Stimulated activated CD4-positive, alpha-beta T cell treated with anti-CD3 and anti-CD28 coated beads, Interleukin-2, amount 100 ng/mL, for 24 hours (primary cell): ENCODE measurements around the gene FGGY.
"Not testable (repeated sequence)": the region's sequence is repeated elsewhere in the genome, so short reads cannot be mapped to it uniquely, and the experiment has no call there.

Experiments
- DNase-seq, 2 donors: peaks; one replicate each; pipeline ENCODE4 v3.0.0-alpha.2; 2020

Gene FGGY

GRCh38 chr1:59718064-59718988 lies 421.4 kb downstream of the FGGY start:
- no peak for DNase-seq

DNA sequence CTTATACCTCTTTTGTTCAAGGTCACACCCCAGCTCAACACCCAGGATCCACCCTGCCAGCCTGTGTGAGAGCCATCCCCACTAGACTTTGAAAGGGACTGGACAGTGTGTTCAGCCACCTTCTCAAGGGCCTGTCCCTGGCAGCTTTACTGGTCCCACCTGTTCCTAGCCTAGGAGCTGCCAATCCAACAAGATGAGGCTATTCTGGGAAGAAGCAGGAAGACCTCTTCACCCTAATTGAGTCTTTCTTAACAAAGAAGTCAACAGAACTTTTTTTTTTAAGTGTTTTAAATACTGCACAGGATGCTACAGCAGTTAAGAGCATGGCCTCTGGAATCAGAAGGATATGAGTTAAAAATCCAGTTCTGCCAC lies 422.1 kb downstream of the FGGY start:
- DNase-seq: no peak

- no peak for DNase-seq
These were observed 423.6 kb downstream of the FGGY start for GRCh38 chr1:59720326-59721115.

DNA sequence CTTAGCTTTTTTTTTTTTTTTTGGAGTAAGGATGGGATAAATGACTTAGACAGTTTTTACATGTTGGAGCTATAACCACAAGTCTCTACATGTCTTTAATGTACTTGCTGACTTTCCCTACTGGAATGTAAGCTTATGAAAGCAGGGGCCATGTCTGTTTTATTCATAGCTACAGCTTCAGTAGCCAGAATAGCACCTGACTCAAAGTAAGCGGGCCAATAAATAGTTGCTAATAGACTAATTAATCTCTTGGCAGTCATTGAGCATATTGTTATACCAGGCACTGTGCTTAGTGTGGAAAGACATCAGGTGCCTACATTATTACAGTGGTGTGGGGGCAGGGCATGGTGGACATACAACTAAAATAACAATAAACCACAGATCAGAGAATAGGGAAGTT lies 433.4 kb downstream of the FGGY start:
- DNase-seq: no peak

DNA sequence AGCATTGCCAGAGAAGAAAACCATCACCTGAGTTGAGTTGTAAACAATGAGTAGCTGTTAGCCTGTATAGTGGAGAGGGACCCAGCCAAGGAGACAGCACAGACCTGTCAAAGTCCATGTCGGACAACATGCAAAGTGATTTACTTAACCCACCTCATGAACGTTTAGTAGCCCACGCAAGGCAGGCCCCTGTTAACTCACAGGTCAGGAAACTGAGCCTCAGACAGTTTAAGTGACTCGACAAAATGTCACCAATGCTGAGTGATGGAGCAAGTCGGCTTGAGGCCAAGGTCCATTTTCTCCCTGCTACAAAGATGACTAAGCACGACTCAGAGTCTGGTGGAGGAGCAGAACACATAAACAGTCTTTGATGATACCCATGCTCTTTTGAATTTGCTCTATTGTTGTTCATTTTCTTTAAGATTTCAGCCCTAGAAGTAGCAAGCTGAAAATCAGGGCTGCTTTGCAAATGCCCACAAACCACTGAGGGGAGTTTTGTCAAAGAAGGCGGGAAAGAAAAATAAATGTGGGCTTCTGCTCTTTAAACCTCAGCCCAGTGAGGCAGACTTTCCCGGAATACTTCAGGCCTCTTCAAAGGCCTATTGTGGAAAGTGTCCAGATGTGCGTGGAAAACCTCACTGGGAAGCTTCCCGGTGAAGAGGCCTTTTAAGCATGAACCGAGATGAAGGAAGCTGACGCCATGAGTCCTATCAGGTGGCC lies 434.0 kb downstream of the FGGY start:
- DNase-seq: peak in 1 of 2 donors; percentile 2

GRCh38 chr1:59731591-59731990 lies 434.7 kb downstream of the FGGY start:
- DNase-seq: no peak

GRCh38 chr1:59732214-59732955 lies 435.5 kb downstream of the FGGY start:
- no peak for DNase-seq

- DNase-seq: no peak
These were observed 436.7 kb downstream of the FGGY start for GRCh38 chr1:59733443-59734141.

- not testable (repeated sequence) for DNase-seq
These were observed 439.0 kb downstream of the FGGY start for GRCh38 chr1:59735927-59736326.

- DNase-seq: no peak
These were observed 439.9 kb downstream of the FGGY start for GRCh38 chr1:59736744-59737143.

GRCh38 chr1:59737638-59738037 lies 440.7 kb downstream of the FGGY start:
- no peak for DNase-seq

DNA sequence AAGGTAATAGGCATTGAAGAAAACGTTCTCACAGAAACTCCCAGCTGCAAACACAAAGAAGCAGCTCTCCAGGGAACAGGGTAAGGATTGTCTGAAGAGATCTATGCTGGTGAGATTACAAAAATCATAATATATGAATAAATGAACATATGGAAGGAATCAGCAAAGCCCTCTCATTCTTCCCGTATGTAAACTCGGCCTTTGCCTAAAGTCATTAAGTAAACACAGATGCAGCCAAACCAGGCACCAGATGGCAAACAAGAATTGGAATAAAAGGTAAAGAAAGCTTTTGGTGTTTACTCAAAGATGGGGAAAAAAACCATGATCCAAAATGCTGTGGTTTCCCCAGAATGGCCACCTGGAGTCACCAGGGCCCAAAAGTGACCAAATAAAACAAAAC lies 441.3 kb downstream of the FGGY start:
- DNase-seq: no peak

DNA sequence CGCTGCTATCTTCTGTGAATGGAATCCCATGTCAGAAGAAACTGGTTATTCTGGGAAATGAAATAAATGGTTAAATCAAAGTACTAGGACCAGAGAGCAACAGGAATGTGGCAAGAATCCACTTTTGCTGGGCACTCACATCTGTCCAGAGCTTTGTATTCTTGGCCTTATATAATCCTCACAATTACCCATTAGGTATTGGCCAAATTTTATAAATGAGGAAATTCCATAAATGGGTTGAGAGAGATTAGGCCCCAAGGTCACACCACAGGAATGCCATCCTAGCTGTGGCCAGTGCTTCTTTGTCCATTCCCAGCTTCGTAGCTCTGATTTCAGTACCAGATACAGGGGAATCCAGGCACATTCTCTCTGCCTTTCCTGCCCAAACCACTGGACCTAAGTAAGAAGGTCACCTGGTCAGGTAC lies 441.7 kb downstream of the FGGY start:
- no peak for DNase-seq

DNA sequence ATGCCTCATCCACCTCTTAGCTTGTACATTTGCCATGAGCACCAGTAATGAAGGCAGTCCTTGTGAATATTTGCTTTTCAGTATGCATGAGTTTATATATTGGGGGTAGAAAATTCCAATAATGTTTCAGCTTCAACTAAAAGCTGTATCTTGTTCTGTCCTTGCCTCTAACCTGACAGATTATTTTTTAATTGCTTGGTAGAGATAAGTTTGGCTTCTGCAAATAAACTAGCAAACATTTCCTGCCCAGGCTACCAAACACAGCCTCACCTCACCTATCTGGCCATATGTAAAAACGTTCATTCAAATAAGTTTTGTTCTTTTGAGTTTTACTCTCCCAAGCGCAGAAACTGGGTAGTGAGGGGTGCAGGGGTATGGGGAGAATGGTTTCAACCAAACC lies 442.2 kb downstream of the FGGY start:
- DNase-seq: no peak

- no peak for DNase-seq
These were observed 445.6 kb downstream of the FGGY start for GRCh38 chr1:59742526-59742925.

DNA sequence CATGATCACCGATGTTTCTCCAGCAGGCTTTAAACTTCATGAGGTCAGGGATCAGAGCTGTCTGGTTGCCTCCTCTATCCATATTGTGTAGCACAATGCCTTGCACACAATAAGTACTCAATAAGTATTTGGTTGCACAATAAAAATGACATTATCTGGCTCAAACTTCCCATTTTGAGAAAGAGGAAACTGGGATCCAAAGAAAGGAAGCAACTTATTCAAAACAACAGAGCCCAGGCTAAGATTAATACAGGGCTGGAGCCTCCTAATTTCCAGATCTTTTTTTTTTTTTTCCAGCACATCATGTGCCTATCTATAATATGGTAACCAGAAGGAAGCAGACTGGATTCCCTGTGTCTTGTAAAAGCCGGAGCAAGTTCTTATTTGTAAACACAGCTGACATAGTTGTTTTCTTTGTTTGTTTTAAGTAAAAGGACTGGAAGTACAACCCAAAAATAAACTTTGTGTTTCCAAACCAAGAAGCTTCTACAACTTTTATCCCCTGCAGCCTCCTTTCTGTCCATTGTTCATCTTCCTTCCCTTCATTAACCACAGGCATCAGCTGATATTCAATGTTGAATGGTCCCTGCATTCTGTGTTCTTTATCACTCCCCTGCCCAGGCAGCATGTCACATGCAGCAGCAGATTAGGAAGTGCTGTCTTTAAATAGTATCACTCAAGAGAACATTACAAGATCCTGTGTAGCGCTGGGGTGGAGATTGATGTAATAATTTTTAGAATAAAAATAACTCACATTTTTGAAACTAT lies 446.6 kb downstream of the FGGY start:
- no peak for DNase-seq

DNA sequence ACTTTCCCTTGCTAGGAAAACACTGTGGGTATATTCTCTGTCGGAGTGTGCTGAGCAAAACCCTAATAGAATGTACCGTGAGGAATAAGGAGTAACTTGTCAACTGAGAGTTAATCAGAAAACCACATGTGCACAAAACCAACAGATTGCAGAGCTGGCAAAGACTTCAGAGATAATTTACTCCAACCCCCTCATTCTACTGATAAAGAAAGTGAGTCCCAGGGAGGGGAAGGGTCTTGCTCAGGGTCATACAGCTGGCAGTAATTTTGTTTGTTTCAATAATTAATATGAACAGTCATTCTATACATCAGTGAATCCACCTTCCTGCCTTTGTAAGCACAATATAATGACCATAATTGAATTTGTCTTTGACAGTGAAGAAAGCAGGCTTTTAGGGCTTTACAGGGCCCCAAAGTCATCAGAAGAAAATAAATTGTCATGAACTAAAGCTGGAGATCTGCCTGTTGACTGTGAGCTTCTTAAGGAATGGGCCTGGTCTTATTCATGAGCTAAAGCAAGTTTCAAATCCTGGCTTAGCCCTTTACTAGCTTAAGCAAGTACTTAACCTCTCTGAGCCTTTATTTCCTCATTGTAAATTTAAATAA lies 450.6 kb downstream of the FGGY start:
- DNase-seq: no peak

- DNase-seq: no peak
These were observed 451.2 kb downstream of the FGGY start for GRCh38 chr1:59748123-59748522.

DNA sequence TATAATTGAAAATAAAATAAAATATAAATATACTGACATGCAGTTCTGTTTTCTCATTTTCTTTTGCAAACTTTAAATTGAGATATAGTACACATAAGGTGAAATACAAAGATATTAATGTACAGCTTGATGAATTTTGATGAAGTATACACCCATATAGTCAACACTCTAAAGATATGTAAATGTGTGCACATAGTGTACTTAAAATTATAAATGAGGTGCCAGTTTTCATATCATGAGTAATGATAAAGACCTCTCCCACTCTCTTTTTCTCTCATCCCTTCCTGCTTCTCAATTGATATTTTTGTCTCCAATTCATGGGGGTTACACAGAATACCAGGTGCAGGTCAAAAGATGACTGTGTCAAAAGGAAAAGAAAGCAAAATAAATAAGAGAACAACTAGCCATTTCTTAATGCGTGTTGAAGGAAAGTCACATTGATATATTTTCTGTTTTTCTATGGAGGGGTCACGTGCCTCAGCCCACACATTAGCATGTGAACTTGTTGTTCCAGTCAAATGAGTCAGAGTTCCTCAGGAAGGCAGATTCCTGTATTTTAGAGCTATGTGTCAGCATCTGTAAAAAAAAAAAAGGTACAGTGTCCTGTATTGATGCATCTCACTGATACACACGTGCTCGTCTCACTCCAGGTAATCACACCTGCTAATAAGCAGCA lies 453.6 kb downstream of the FGGY start:
- DNase-seq: no peak

DNA sequence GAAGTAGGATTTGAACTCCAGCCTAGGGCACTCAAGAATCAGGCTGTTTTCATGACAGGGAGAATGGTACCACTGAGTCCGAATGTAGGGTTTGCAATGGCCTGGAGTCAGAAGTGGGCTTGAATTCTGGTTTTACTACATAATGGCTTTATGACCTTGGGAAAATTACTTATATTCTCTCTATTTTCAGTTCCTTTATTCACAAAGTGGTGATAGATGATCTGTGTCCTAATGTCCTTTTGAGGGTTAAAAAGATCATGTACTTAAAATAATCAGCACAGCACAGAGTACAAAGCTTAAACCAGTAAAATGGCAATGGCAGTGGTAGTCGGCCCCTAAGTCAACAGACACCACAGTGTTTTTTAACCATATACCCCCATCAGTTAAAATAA lies 454.1 kb downstream of the FGGY start:
- DNase-seq: no peak
